Measurements from ENCODE around the gene FDX2.

The FDX2 gene

DNA sequence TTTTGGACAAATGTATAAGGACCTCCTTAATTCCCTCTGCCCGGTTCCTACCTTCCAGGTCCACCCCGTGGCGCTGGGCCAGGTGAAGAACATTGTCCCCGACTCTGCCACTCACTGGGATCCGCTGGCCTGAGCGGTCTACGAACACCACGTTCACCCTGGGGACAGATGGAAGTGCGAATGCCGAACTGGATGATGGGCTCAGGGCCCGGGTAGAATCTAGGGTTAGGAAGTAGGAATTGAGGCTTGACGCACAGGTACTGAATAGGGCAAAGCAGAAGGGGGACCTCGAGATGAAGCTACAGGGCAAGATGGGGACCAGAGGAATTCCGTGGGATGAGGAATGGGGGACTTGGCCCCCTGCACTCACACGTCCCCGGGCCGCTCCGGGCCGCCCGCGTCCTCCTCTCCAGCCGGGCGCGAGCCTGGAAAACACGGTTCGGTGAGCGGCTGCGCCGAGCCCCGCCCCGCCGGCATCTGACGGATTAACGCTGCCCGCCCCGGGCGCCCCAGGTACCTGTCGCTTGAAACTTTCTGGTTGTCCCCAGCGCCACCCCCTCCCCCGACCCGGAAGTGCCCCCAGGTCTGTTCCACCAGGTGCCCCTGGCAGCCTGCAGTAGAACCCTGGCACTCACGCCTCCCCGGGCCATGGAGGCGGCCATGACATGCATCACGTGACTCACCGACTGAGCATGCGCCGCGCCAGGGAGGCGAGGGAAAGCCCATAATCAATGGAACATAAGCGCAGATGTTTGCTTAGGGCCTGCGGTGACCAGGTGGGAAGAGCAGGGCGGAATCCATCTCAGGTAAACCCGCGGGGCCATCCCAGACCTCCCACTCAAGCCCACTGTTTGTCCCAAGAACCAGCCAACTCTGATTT is at the start of gene FDX2:
Gene FDX2, minus strand, starts transcription at position 681 of the 880 bp plus-strand sequence. Its CDS starts 19 bp downstream, at position 662.
- peaks cover 63% of the 10 kb centered on the region for H3K36me3 ChIP-seq (ENCODE audit: insufficient read depth, insufficient read length, low read length)
- peak within 1 kb of the TSS; percentile 95 for H3K4me3 ChIP-seq (ENCODE audit: insufficient read length, low read depth)
- peaks cover 11% of the 10 kb centered on the region for H3K4me1 ChIP-seq (ENCODE audit: insufficient read depth, insufficient read length)
- peak; percentile 94 for TF ChIP-seq YY1 (IDR thresholded peaks at IDR 0.05; ENCODE audit: insufficient read depth, insufficient read length)
- no peak for TF ChIP-seq SUZ12 (IDR thresholded peaks at IDR 0.05; ENCODE audit: extremely low read depth, insufficient read depth, insufficient read length)
- DNase-seq (ENCODE audit: low read depth, low spot score), result peak; percentile 70
- H3K9ac ChIP-seq (ENCODE audit: insufficient read length, low read depth), result peak within 1 kb of the TSS; percentile 99
- H3K27me3 ChIP-seq (ENCODE audit: insufficient read depth, insufficient read length), result no peaks in the 10 kb centered on the region
- H3K9me3 ChIP-seq (ENCODE audit: insufficient read depth, low read length), result no peaks in the 10 kb centered on the region

DNA sequence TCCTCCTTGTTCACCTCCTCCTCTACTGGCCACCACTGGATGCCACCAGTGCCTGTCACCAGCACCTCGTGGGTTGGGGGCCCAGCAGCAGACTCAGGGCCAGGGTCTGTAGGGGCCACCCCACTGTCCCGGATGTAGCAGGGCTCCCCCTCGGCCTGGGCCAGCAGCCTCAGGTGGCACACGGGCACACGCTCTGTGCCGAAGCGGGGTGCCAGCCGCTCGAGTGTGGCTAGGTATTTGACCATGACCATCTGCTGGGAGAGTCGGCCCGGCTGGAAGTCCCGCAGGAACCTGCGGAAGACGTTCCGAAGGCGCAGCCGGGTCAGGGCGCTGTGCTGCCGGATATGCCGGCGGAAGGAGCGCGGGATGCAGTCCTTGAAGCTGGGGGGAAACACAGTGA is 49.7 kb upstream of the FDX2 start:
- Histone ChIP-seq H3K27me3 (ENCODE audit: insufficient read depth, insufficient read length) (no peaks in the 10 kb centered on the region), H3K4me1 (ENCODE audit: insufficient read depth, insufficient read length) (peaks cover 2% of the 10 kb centered on the region), H3K9ac (ENCODE audit: insufficient read length, low read depth) (no peak overlapping the region), H3K4me3 (ENCODE audit: insufficient read length, low read depth) (no peak overlapping the region), H3K36me3 (ENCODE audit: insufficient read depth, insufficient read length, low read length) (peaks cover 83% of the 10 kb centered on the region), H3K9me3 (ENCODE audit: insufficient read depth, low read length) (peaks cover 22% of the 10 kb centered on the region; the same call in 1 of the 2 replicates)
- TF ChIP-seq YY1 (IDR thresholded peaks at IDR 0.05; ENCODE audit: insufficient read depth, insufficient read length) (no peak), ZNF274 (IDR thresholded peaks at IDR 0.05; ENCODE audit: low read depth, low read length) (no peak), SUZ12 (IDR thresholded peaks at IDR 0.05; ENCODE audit: extremely low read depth, insufficient read depth, insufficient read length) (no peak)
- no peak for DNase-seq (ENCODE audit: low read depth, low spot score)

DNA sequence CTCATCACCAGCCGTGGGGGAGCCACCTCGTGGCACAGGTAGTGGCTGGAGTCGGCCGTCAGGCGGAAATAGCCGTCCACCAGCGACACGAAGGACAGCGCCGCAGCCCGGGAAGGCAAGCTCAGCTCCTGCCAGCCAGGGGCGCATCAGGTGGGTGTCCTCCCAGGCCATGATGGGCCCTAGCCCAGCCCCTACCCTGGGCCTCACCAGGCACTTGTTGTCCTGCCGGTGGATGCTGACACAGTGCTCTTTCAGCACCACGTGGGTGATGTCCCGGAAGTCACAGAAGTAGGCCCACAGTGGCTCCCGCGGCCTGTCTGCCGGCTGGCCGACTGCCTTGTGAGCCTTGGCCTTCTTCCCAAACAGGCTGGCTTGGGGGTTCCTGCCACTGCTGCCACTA is 48.8 kb upstream of the FDX2 start:
- Histone ChIP-seq H3K9me3 (ENCODE audit: insufficient read depth, low read length) (peaks cover 22% of the 10 kb centered on the region; the same call in 1 of the 2 replicates), H3K27me3 (ENCODE audit: insufficient read depth, insufficient read length) (no peaks in the 10 kb centered on the region), H3K36me3 (ENCODE audit: insufficient read depth, insufficient read length, low read length) (peaks cover 84% of the 10 kb centered on the region), H3K9ac (ENCODE audit: insufficient read length, low read depth) (no peak overlapping the region), H3K4me1 (ENCODE audit: insufficient read depth, insufficient read length) (peaks cover 2% of the 10 kb centered on the region), H3K4me3 (ENCODE audit: insufficient read length, low read depth) (no peak overlapping the region)
- TF ChIP-seq SUZ12 (IDR thresholded peaks at IDR 0.05; ENCODE audit: extremely low read depth, insufficient read depth, insufficient read length) (no peak), ZNF274 (IDR thresholded peaks at IDR 0.05; ENCODE audit: low read depth, low read length) (no peak), YY1 (IDR thresholded peaks at IDR 0.05; ENCODE audit: insufficient read depth, insufficient read length) (no peak)
- DNase-seq (ENCODE audit: low read depth, low spot score), result no peak

DNA sequence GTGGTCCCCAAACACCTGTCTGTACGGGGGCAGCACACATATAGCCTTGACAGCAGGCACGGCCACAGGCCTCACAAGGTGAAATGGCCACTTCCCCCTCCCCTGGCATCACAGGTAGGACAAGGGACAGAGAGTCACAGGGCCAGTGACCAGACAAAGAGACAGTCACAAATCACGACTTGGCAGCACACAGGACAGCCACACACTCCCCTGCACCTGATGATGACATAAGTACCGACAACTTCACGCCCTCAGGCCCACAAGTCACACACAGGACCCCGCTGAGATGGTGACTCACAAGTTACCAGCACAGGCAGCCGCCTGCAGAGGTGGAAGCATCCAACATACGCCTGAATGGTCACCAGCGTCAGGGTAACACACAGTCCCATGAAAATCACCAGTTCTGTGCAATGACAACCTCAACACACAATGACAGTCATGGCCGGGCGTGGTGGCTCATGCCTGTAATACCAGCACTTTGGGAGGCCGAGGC is 48.0 kb upstream of the FDX2 start:
- H3K4me3 ChIP-seq (ENCODE audit: insufficient read length, low read depth), result no peak overlapping the region
- TF ChIP-seq ZNF274 (IDR thresholded peaks at IDR 0.05; ENCODE audit: low read depth, low read length) (no peak), SUZ12 (IDR thresholded peaks at IDR 0.05; ENCODE audit: extremely low read depth, insufficient read depth, insufficient read length) (no peak), YY1 (IDR thresholded peaks at IDR 0.05; ENCODE audit: insufficient read depth, insufficient read length) (no peak)
- DNase-seq (ENCODE audit: low read depth, low spot score), result no peak
- no peaks in the 10 kb centered on the region for H3K27me3 ChIP-seq (ENCODE audit: insufficient read depth, insufficient read length)
- peaks cover 83% of the 10 kb centered on the region for H3K36me3 ChIP-seq (ENCODE audit: insufficient read depth, insufficient read length, low read length)
- H3K9me3 ChIP-seq (ENCODE audit: insufficient read depth, low read length), result peaks cover 21% of the 10 kb centered on the region; the same call in 1 of the 2 replicates
- H3K4me1 ChIP-seq (ENCODE audit: insufficient read depth, insufficient read length), result peaks cover 2% of the 10 kb centered on the region
- H3K9ac ChIP-seq (ENCODE audit: insufficient read length, low read depth), result no peak overlapping the region

DNA sequence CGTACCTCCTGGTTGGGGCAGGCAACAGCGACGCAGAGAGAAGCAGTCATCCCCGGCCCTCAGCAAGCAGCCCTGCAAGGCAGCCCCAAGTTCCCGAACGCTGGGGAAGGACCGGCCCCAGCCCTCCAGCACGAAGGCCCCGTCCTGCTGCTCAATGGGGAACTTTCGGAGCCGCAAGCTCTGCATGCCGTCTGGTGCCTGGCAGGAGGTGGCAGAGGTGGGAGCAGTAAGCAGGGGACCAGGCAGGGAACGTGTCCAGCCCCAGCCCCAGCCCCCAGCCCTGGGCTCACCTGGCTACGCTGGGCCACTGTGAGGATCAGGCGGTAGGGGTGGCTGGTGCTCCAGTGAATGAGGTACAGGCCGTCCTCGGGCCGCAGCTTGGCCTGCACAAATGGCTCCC is 46.4 kb upstream of the FDX2 start:
- Histone ChIP-seq H3K9ac (ENCODE audit: insufficient read length, low read depth) (no peak overlapping the region), H3K4me3 (ENCODE audit: insufficient read length, low read depth) (no peak overlapping the region), H3K36me3 (ENCODE audit: insufficient read depth, insufficient read length, low read length) (peaks cover 84% of the 10 kb centered on the region), H3K9me3 (ENCODE audit: insufficient read depth, low read length) (peaks cover 9% of the 10 kb centered on the region; the same call in 1 of the 2 replicates), H3K27me3 (ENCODE audit: insufficient read depth, insufficient read length) (no peaks in the 10 kb centered on the region), H3K4me1 (ENCODE audit: insufficient read depth, insufficient read length) (peaks cover 2% of the 10 kb centered on the region)
- no peak for DNase-seq (ENCODE audit: low read depth, low spot score)
- TF ChIP-seq YY1 (IDR thresholded peaks at IDR 0.05; ENCODE audit: insufficient read depth, insufficient read length) (no peak), SUZ12 (IDR thresholded peaks at IDR 0.05; ENCODE audit: extremely low read depth, insufficient read depth, insufficient read length) (no peak), ZNF274 (IDR thresholded peaks at IDR 0.05; ENCODE audit: low read depth, low read length) (no peak)

DNA sequence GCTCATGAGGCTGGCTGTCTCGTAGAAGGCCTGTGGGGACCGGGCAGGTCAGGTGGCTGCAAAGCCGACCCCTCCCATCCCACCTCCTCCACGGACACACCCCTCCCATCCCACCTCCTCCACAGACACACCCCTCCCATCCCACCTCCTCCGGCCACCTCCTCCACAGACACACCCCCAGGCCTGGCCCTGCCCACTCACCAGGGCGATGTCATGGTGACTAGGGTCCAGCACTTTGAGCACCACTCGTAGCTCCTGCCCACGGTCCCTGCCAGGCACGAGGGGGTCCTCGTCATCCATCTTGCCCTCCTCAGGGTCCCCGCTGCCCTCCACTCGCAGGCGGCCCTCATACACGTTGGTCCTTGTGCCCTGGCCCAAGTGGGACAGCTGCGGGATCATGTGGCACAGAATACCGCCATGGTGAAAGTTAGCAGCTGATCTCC is 45.8 kb upstream of the FDX2 start:
- TF ChIP-seq SUZ12 (IDR thresholded peaks at IDR 0.05; ENCODE audit: extremely low read depth, insufficient read depth, insufficient read length) (no peak), ZNF274 (IDR thresholded peaks at IDR 0.05; ENCODE audit: low read depth, low read length) (no peak), YY1 (IDR thresholded peaks at IDR 0.05; ENCODE audit: insufficient read depth, insufficient read length) (no peak)
- Histone ChIP-seq H3K9me3 (ENCODE audit: insufficient read depth, low read length) (peaks cover 9% of the 10 kb centered on the region; the same call in 1 of the 2 replicates), H3K36me3 (ENCODE audit: insufficient read depth, insufficient read length, low read length) (peaks cover 83% of the 10 kb centered on the region), H3K27me3 (ENCODE audit: insufficient read depth, insufficient read length) (no peaks in the 10 kb centered on the region), H3K9ac (ENCODE audit: insufficient read length, low read depth) (no peak overlapping the region), H3K4me1 (ENCODE audit: insufficient read depth, insufficient read length) (peaks cover 2% of the 10 kb centered on the region), H3K4me3 (ENCODE audit: insufficient read length, low read depth) (no peak overlapping the region)
- no peak for DNase-seq (ENCODE audit: low read depth, low spot score)

DNA sequence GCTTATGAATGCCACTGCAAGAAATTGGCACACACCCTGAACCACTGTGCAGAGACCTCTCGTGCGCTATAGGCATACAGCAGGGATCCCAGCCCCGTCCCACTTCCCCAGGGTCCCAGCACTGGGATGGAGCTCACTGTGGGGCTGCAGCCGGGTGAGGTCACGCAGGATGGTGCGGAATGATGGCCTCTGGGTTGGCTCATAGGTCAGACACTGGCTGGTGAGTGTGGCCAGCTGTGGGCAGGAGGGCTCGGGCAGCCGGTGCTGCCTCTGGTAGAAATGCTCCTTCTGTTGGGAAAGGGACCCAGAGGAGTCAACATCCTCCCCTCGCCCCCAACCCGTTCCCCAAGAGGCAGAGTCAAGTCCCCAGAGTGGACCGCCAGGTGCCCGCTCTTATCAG is 40.6 kb upstream of the FDX2 start:
- H3K4me1 ChIP-seq (ENCODE audit: insufficient read depth, insufficient read length), result peaks cover 6% of the 10 kb centered on the region
- no peaks in the 10 kb centered on the region for H3K27me3 ChIP-seq (ENCODE audit: insufficient read depth, insufficient read length)
- H3K9me3 ChIP-seq (ENCODE audit: insufficient read depth, low read length), result no peaks in the 10 kb centered on the region
- no peak for DNase-seq (ENCODE audit: low read depth, low spot score)
- TF ChIP-seq YY1 (IDR thresholded peaks at IDR 0.05; ENCODE audit: insufficient read depth, insufficient read length), result no peak
- TF ChIP-seq SUZ12 (IDR thresholded peaks at IDR 0.05; ENCODE audit: extremely low read depth, insufficient read depth, insufficient read length), result no peak
- no peak for TF ChIP-seq ZNF274 (IDR thresholded peaks at IDR 0.05; ENCODE audit: low read depth, low read length)
- H3K36me3 ChIP-seq (ENCODE audit: insufficient read depth, insufficient read length, low read length), result peaks cover 64% of the 10 kb centered on the region
- no peak overlapping the region for H3K9ac ChIP-seq (ENCODE audit: insufficient read length, low read depth)
- H3K4me3 ChIP-seq (ENCODE audit: insufficient read length, low read depth), result no peak overlapping the region

Data from NT2/D1 (cell line).